K562 (cell line): ENCODE data around the gene SLC3A2. TPM values are rescaled to one million over a fixed set of nuclear protein-coding genes. Genes with fewer than 3 reads are reported as not detected.
A peak's percentile ranks its signal among the peaks of the same experiment; 100 is the strongest.

Experiments used
- C11orf30 ChIP-seq: fragments of 450-650 bp; IDR thresholded peaks from 2 replicates; pipeline ENCODE4 v1.6.1; 2016; ENCODE audit warnings: low read depth, mild to moderate bottlenecking
- EP400 ChIP-seq: fragments of 450-650 bp; IDR thresholded peaks from 2 replicates; pipeline ENCODE4 v1.6.1; 2017; ENCODE audit warnings: antibody characterized with exemption, mild to moderate bottlenecking, moderate library complexity
- HDAC6 ChIP-seq: IDR thresholded peaks from 2 replicates; pipeline ENCODE4 v1.6.1; 2012; ENCODE audit warnings: low read depth, mild to moderate bottlenecking, control low read depth, inconsistent platforms, low read length, moderate library complexity
- MTA2 ChIP-seq: fragments of 450-650 bp; IDR thresholded peaks from 2 replicates; pipeline ENCODE4 v1.6.1; 2016; ENCODE audit warnings: low read depth
- NELFE ChIP-seq: IDR thresholded peaks from 2 replicates; pipeline ENCODE4 v1.6.1; 2011; ENCODE audit warnings: mild to moderate bottlenecking; ENCODE audit not compliant: insufficient read depth, insufficient read length
- SMARCA4 ChIP-seq: fragments of 450-650 bp; IDR thresholded peaks from 2 replicates; pipeline ENCODE4 v1.6.1; 2016
- TAF1 ChIP-seq: IDR thresholded peaks from 2 replicates; pipeline ENCODE4 v1.6.1; 2011; ENCODE audit warnings: mild to moderate bottlenecking, low read length, moderate library complexity; ENCODE audit not compliant: insufficient read depth, control insufficient read depth, severe bottlenecking; ENCODE audit errors: extremely low read depth
- ZBTB1 ChIP-seq: sonication (generic); formaldehyde crosslinking; IDR thresholded peaks from 2 replicates; pipeline ENCODE4 v1.8.1; 2023; ENCODE audit warnings: missing genetic modification reagents, low read depth, mild to moderate bottlenecking, borderline replicate concordance
- ZNF212 ChIP-seq: fragments of 450-650 bp; formaldehyde crosslinking; IDR thresholded peaks from 2 replicates; pipeline ENCODE4 v1.4.0; 2020; ENCODE audit warnings: mild to moderate bottlenecking
- polyA plus RNA-seq, 8 experiments: library from polyadenylated mRNA; depleted of rRNA in 4 of 8; stranded (reverse) in 5 of 8; unstranded in 3 of 8; fragments of >200 nt; fragmentation: Nextera tagmentation in 2 of 8; fragmentation: Illumina TruSeq in 1 of 8; extraction: Ambion mirVana in 2 of 8; extraction: Trizol in 1 of 8; gene quantifications; 2 replicates each; pipeline versions ENCODE4 v1.2.1 to v1.2.3, GENCODE V29; 2011 to 2014; ENCODE audit warnings: inconsistent platforms in 1 of 8, missing spikeins in 1 of 8
- total RNA-seq, 7 experiments: library from RNA; depleted of rRNA in 6 of 7; stranded (reverse); fragments of >200 nt in 6 of 7; fragmentation: Illumina TruSeq in 2 of 7; extraction: Trizol in 2 of 7; gene quantifications; 2 replicates each; pipeline versions ENCODE4 v1.2.1 to v1.2.3, GENCODE V29; 2011 to 2021; ENCODE audit warnings: low replicate concordance in 1 of 7
- TF ChIP-seq, protein P1 (sequence below): fragments of 250-450 bp; sonication (Bioruptor Pico); IDR thresholded peaks from 2 replicates; pipeline ENCODE4 v1.5.0; 2022; ENCODE audit warnings: mild to moderate bottlenecking
- TF ChIP-seq, protein P2 (sequence below): fragments of 200-800 bp; sonication (Bioruptor generic); IDR thresholded peaks from 2 replicates; pipeline ENCODE4 v1.6.1; 2016; ENCODE audit warnings: missing genetic modification characterization, missing compliant biosample characterization
- TF ChIP-seq, protein P3 (sequence below), 2 experiments: IDR thresholded peaks; 2 replicates each; pipeline ENCODE4 v1.6.1; 2012; ENCODE audit warnings: improper control_type of control experiment in 2 of 2, low read depth in 2 of 2, low read length in 2 of 2, borderline replicate concordance in 1 of 2
- TF ChIP-seq, protein P4 (sequence below): fragments of 450-650 bp; IDR thresholded peaks from 2 replicates; pipeline ENCODE4 v1.6.1; 2016; ENCODE audit warnings: antibody characterized with exemption
- TF ChIP-seq, protein P5 (sequence below): fragments of 250-450 bp; sonication (Bioruptor Pico); IDR thresholded peaks from 2 replicates; pipeline ENCODE4 v1.8.0; 2021; ENCODE audit warnings: mild to moderate bottlenecking, moderate library complexity

SLC3A2 gene
- total and polyA plus RNA-seq, 9 of the 15 experiments (the other 6 are each of a cell fraction or from before 2014, with no cell fraction given) = 20.0 to 296 (median 214) TPM

DNA sequence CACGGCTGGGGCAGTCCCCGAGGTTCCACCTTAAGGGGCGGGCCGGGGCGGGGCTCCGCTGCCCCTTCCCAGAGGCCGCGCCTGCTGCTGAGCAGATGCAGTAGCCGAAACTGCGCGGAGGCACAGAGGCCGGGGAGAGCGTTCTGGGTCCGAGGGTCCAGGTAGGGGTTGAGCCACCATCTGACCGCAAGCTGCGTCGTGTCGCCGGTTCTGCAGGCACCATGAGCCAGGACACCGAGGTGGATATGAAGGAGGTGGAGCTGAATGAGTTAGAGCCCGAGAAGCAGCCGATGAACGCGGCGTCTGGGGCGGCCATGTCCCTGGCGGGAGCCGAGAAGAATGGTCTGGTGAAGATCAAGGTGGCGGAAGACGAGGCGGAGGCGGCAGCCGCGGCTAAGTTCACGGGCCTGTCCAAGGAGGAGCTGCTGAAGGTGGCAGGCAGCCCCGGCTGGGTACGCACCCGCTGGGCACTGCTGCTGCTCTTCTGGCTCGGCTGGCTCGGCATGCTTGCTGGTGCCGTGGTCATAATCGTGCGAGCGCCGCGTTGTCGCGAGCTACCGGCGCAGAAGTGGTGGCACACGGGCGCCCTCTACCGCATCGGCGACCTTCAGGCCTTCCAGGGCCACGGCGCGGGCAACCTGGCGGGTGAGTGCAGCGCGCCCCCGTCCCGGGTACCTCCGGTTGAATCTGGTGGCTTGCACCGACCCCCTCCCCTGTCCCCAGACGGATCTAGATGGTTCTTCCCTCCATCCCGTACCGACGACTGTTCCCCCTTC, at the start of gene SLC3A2 (continued):
- TF ChIP-seq, protein P1, sequence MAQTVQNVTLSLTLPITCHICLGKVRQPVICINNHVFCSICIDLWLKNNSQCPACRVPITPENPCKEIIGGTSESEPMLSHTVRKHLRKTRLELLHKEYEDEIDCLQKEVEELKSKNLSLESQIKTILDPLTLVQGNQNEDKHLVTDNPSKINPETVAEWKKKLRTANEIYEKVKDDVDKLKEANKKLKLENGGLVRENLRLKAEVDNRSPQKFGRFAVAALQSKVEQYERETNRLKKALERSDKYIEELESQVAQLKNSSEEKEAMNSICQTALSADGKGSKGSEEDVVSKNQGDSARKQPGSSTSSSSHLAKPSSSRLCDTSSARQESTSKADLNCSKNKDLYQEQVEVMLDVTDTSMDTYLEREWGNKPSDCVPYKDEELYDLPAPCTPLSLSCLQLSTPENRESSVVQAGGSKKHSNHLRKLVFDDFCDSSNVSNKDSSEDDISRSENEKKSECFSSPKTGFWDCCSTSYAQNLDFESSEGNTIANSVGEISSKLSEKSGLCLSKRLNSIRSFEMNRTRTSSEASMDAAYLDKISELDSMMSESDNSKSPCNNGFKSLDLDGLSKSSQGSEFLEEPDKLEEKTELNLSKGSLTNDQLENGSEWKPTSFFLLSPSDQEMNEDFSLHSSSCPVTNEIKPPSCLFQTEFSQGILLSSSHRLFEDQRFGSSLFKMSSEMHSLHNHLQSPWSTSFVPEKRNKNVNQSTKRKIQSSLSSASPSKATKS (CRISPR knock-in tag) = no peak; the same call in 1 of the 2 replicates
- TF ChIP-seq ZBTB1 (CRISPR knock-in tag) (peak; percentile 67; the same call in 1 of the 2 replicates), C11orf30 (no peak), EP400 (peak; percentile 97), MTA2 (no peak), HDAC6 (no peak), TAF1 (peak; percentile 97), ZNF212 (CRISPR knock-in tag) (0 out of 2 replicates have a peak, but pooled peaks have one; percentile 75), NELFE (no peak), SMARCA4 (no peak)
- TF ChIP-seq, protein P2, sequence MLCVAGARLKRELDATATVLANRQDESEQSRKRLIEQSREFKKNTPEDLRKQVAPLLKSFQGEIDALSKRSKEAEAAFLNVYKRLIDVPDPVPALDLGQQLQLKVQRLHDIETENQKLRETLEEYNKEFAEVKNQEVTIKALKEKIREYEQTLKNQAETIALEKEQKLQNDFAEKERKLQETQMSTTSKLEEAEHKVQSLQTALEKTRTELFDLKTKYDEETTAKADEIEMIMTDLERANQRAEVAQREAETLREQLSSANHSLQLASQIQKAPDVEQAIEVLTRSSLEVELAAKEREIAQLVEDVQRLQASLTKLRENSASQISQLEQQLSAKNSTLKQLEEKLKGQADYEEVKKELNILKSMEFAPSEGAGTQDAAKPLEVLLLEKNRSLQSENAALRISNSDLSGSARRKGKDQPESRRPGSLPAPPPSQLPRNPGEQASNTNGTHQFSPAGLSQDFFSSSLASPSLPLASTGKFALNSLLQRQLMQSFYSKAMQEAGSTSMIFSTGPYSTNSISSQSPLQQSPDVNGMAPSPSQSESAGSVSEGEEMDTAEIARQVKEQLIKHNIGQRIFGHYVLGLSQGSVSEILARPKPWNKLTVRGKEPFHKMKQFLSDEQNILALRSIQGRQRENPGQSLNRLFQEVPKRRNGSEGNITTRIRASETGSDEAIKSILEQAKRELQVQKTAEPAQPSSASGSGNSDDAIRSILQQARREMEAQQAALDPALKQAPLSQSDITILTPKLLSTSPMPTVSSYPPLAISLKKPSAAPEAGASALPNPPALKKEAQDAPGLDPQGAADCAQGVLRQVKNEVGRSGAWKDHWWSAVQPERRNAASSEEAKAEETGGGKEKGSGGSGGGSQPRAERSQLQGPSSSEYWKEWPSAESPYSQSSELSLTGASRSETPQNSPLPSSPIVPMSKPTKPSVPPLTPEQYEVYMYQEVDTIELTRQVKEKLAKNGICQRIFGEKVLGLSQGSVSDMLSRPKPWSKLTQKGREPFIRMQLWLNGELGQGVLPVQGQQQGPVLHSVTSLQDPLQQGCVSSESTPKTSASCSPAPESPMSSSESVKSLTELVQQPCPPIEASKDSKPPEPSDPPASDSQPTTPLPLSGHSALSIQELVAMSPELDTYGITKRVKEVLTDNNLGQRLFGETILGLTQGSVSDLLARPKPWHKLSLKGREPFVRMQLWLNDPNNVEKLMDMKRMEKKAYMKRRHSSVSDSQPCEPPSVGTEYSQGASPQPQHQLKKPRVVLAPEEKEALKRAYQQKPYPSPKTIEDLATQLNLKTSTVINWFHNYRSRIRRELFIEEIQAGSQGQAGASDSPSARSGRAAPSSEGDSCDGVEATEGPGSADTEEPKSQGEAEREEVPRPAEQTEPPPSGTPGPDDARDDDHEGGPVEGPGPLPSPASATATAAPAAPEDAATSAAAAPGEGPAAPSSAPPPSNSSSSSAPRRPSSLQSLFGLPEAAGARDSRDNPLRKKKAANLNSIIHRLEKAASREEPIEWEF (CRISPR knock-in tag) = no peak
- TF ChIP-seq, protein P3, sequence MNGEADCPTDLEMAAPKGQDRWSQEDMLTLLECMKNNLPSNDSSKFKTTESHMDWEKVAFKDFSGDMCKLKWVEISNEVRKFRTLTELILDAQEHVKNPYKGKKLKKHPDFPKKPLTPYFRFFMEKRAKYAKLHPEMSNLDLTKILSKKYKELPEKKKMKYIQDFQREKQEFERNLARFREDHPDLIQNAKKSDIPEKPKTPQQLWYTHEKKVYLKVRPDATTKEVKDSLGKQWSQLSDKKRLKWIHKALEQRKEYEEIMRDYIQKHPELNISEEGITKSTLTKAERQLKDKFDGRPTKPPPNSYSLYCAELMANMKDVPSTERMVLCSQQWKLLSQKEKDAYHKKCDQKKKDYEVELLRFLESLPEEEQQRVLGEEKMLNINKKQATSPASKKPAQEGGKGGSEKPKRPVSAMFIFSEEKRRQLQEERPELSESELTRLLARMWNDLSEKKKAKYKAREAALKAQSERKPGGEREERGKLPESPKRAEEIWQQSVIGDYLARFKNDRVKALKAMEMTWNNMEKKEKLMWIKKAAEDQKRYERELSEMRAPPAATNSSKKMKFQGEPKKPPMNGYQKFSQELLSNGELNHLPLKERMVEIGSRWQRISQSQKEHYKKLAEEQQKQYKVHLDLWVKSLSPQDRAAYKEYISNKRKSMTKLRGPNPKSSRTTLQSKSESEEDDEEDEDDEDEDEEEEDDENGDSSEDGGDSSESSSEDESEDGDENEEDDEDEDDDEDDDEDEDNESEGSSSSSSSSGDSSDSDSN (IDR thresholded peaks at IDR 0.05; ENCODE audit: borderline replicate concordance in 1 of 2, low read depth in 2 of 2, low read length in 2 of 2) = peak; percentile 16 to 70; a peak in 2 of 4 replicates
- TF ChIP-seq, protein P4, sequence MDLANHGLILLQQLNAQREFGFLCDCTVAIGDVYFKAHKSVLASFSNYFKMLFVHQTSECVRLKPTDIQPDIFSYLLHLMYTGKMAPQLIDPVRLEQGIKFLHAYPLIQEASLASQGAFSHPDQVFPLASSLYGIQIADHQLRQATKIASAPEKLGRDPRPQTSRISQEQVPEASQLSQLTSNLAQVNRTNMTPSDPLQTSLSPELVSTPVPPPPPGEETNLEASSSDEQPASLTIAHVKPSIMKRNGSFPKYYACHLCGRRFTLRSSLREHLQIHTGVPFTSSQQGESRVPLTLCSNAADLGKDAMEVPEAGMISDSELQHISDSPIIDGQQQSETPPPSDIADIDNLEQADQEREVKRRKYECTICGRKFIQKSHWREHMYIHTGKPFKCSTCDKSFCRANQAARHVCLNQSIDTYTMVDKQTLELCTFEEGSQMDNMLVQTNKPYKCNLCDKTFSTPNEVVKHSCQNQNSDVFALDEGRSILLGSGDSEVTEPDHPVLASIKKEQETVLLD = no peak
- TF ChIP-seq, protein P5, sequence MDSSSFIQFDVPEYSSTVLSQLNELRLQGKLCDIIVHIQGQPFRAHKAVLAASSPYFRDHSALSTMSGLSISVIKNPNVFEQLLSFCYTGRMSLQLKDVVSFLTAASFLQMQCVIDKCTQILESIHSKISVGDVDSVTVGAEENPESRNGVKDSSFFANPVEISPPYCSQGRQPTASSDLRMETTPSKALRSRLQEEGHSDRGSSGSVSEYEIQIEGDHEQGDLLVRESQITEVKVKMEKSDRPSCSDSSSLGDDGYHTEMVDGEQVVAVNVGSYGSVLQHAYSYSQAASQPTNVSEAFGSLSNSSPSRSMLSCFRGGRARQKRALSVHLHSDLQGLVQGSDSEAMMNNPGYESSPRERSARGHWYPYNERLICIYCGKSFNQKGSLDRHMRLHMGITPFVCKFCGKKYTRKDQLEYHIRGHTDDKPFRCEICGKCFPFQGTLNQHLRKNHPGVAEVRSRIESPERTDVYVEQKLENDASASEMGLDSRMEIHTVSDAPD (CRISPR knock-in tag) = no peak
